Measurements from ENCODE around the gene SELPLG.
"Not testable (repeated sequence)": the region's sequence is repeated elsewhere in the genome, so short reads cannot be mapped to it uniquely, and the experiment has no call there.

The SELPLG gene

GRCh38 chr12:108638141-108638827 is 4.6 kb upstream of the SELPLG start:
- DNase-seq (ENCODE audit: low read depth), result no peak

GRCh38 chr12:108637222-108637971 is 3.7 kb upstream of the SELPLG start:
- no peak for DNase-seq (ENCODE audit: low read depth)

GRCh38 chr12:108635997-108636808 is 2.5 kb upstream of the SELPLG start:
- no peak for DNase-seq (ENCODE audit: low read depth)

- no peak for DNase-seq (ENCODE audit: low read depth)
Observed at GRCh38 chr12:108635201-108635996, 1.7 kb upstream of the SELPLG start.

GRCh38 chr12:108634341-108634751 is 652 bp upstream of the SELPLG start:
- peak; percentile 84 for DNase-seq (ENCODE audit: low read depth)

- DNase-seq (ENCODE audit: low read depth), result no peak
Observed at GRCh38 chr12:108633081-108633533, 587 bp downstream of the SELPLG start.

- not testable (repeated sequence) for DNase-seq (ENCODE audit: low read depth)
Observed at GRCh38 chr12:108631261-108631660, 2.4 kb downstream of the SELPLG start.

- no peak for DNase-seq (ENCODE audit: low read depth)
Observed at GRCh38 chr12:108630481-108631207, 3.0 kb downstream of the SELPLG start.

GRCh38 chr12:108629824-108630476 is 3.7 kb downstream of the SELPLG start:
- peak; percentile 66 for DNase-seq (ENCODE audit: low read depth)

GRCh38 chr12:108629151-108629550 is 4.5 kb downstream of the SELPLG start:
- DNase-seq (ENCODE audit: low read depth), result no peak

- no peak for DNase-seq (ENCODE audit: low read depth)
Observed at GRCh38 chr12:108627134-108627920, 6.4 kb downstream of the SELPLG start.

GRCh38 chr12:108625228-108625627 is 8.5 kb downstream of the SELPLG start:
- no peak for DNase-seq (ENCODE audit: low read depth)

- DNase-seq (ENCODE audit: low read depth), result no peak
Observed at GRCh38 chr12:108623577-108623976, 10.1 kb downstream of the SELPLG start.

GRCh38 chr12:108622921-108623514 is 10.7 kb downstream of the SELPLG start:
- no peak for DNase-seq (ENCODE audit: low read depth)

- DNase-seq (ENCODE audit: low read depth), result no peak
Observed at GRCh38 chr12:108622421-108622820, 11.3 kb downstream of the SELPLG start.

- no peak for DNase-seq (ENCODE audit: low read depth)
Observed at GRCh38 chr12:108621161-108621560, 12.5 kb downstream of the SELPLG start.

- DNase-seq (ENCODE audit: low read depth), result no peak
Observed at GRCh38 chr12:108620236-108620879, 13.3 kb downstream of the SELPLG start.

GRCh38 chr12:108619369-108620160 is 14.1 kb downstream of the SELPLG start:
- no peak for DNase-seq (ENCODE audit: low read depth)

Measured in CMK (cell line).